ENCODE measurements around the gene DCAF5. TPM values are rescaled to one million over a fixed set of nuclear protein-coding genes. Genes with fewer than 3 reads are reported as not detected.
A peak's percentile ranks its signal among the peaks of the same experiment; 100 is the strongest.

Gene DCAF5
- total and polyA plus RNA-seq, 2 of the 13 experiments (the other 11 are each of a cell fraction or from before 2014, with no cell fraction given) = 13.4 to 31.6 TPM

DNA sequence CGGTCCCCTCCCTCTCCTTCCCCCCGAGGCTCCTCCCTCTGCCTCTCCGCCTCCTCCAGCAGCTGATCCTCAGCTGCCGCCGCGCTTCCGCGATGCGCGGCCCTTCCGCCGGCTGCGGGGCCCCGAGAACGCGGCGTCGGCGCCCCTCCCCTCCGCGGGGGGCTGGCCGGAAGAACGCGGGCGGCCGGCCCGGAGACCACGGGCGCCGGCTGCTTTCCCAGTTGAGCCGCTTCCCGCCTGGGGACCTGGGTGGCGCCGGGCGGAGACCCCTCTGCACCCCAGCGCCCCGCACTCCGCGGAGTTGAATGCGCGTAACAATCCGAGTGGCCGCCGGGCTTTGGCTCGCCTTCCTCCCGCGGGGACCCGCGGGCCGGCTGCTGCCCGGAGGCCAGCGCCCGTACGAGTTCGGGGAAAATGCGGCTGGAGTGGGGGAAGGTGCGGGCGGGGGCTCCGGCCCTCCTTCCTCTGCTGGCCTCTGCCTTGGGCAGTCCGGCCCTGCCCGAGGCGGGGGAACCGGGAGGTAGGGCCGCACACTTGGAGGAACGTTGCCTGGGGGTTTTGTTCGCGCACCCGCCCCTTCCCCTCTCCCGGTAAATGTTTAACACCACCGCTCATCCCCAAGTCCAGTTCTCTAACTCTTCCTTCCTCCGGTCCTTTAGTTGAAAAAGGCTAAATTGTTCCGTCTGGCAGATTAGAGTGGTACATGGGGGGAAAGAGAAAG, 393 bp upstream of the DCAF5 start (continued):
- TF ChIP-seq, protein P1, sequence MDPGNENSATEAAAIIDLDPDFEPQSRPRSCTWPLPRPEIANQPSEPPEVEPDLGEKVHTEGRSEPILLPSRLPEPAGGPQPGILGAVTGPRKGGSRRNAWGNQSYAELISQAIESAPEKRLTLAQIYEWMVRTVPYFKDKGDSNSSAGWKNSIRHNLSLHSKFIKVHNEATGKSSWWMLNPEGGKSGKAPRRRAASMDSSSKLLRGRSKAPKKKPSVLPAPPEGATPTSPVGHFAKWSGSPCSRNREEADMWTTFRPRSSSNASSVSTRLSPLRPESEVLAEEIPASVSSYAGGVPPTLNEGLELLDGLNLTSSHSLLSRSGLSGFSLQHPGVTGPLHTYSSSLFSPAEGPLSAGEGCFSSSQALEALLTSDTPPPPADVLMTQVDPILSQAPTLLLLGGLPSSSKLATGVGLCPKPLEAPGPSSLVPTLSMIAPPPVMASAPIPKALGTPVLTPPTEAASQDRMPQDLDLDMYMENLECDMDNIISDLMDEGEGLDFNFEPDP (CRISPR knock-in tag; conservative IDR thresholded peaks at IDR 0.05) = 0 out of 2 replicates have a peak, but pooled peaks have one; percentile 67
- no peak for TF ChIP-seq PCBP1 (IDR thresholded peaks at IDR 0.05; ENCODE audit: borderline replicate concordance, low read depth, low read length)
- no peak for TF ChIP-seq NONO (IDR thresholded peaks at IDR 0.05)
- TF ChIP-seq NONO (CRISPR knock-in tag; conservative IDR thresholded peaks at IDR 0.05) = no peak
- TF ChIP-seq ZNF549 (CRISPR knock-in tag; IDR thresholded peaks at IDR 0.05) = no peak
- no peak for TF ChIP-seq NR2F6 (IDR thresholded peaks at IDR 0.05)
- peak; percentile 41; the same call in 1 of the 2 replicates for TF ChIP-seq NR2F6 (CRISPR knock-in tag; IDR thresholded peaks at IDR 0.05)
- peak; percentile 75 for TF ChIP-seq ZNF564 (CRISPR knock-in tag; IDR thresholded peaks at IDR 0.05)
- no peak for TF ChIP-seq ZNF468 (CRISPR knock-in tag; IDR thresholded peaks at IDR 0.05)
- no peak for TF ChIP-seq GTF3A (CRISPR knock-in tag; conservative IDR thresholded peaks at IDR 0.05)
- peak; percentile 6 for TF ChIP-seq YY1 (IDR thresholded peaks at IDR 0.05; ENCODE audit: insufficient read depth, insufficient replicate concordance, low read depth, low read length)
- TF ChIP-seq AGO1 (IDR thresholded peaks at IDR 0.05; ENCODE audit: low read depth, low read length, poor library complexity, severe bottlenecking) = peak; percentile 83
- peak; percentile 34; the same call in 1 of the 2 replicates for TF ChIP-seq THAP11 (CRISPR knock-in tag; IDR thresholded peaks at IDR 0.05)
- TF ChIP-seq, protein P2, sequence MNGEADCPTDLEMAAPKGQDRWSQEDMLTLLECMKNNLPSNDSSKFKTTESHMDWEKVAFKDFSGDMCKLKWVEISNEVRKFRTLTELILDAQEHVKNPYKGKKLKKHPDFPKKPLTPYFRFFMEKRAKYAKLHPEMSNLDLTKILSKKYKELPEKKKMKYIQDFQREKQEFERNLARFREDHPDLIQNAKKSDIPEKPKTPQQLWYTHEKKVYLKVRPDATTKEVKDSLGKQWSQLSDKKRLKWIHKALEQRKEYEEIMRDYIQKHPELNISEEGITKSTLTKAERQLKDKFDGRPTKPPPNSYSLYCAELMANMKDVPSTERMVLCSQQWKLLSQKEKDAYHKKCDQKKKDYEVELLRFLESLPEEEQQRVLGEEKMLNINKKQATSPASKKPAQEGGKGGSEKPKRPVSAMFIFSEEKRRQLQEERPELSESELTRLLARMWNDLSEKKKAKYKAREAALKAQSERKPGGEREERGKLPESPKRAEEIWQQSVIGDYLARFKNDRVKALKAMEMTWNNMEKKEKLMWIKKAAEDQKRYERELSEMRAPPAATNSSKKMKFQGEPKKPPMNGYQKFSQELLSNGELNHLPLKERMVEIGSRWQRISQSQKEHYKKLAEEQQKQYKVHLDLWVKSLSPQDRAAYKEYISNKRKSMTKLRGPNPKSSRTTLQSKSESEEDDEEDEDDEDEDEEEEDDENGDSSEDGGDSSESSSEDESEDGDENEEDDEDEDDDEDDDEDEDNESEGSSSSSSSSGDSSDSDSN (CRISPR knock-in tag; IDR thresholded peaks at IDR 0.05) = peak; percentile 79
- TF ChIP-seq, protein P3, sequence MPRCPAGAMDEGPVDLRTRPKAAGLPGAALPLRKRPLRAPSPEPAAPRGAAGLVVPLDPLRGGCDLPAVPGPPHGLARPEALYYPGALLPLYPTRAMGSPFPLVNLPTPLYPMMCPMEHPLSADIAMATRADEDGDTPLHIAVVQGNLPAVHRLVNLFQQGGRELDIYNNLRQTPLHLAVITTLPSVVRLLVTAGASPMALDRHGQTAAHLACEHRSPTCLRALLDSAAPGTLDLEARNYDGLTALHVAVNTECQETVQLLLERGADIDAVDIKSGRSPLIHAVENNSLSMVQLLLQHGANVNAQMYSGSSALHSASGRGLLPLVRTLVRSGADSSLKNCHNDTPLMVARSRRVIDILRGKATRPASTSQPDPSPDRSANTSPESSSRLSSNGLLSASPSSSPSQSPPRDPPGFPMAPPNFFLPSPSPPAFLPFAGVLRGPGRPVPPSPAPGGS (CRISPR knock-in tag; IDR thresholded peaks at IDR 0.05) = peak; percentile 67; the same call in 1 of the 2 replicates
- TF ChIP-seq, protein P4, sequence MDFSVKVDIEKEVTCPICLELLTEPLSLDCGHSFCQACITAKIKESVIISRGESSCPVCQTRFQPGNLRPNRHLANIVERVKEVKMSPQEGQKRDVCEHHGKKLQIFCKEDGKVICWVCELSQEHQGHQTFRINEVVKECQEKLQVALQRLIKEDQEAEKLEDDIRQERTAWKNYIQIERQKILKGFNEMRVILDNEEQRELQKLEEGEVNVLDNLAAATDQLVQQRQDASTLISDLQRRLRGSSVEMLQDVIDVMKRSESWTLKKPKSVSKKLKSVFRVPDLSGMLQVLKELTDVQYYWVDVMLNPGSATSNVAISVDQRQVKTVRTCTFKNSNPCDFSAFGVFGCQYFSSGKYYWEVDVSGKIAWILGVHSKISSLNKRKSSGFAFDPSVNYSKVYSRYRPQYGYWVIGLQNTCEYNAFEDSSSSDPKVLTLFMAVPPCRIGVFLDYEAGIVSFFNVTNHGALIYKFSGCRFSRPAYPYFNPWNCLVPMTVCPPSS (IDR thresholded peaks at IDR 0.05) = no peak
- no peak for TF ChIP-seq EZH2 (conservative IDR thresholded peaks at IDR 0.05; ENCODE audit: low read depth, low read length)
- TF ChIP-seq KLF6 (CRISPR knock-in tag; IDR thresholded peaks at IDR 0.05) = no peak
- TF ChIP-seq GABPB1 (CRISPR knock-in tag; IDR thresholded peaks at IDR 0.05) = peak; percentile 82
- no peak for TF ChIP-seq FOXK2 (IDR thresholded peaks at IDR 0.05)
- TF ChIP-seq PHF20 (CRISPR knock-in tag; IDR thresholded peaks at IDR 0.05) = peak; percentile 36
- peak; percentile 86; the same call in 1 of the 2 replicates for TF ChIP-seq MAZ (IDR thresholded peaks at IDR 0.05; ENCODE audit: borderline replicate concordance, low read depth, low read length)
- peak; percentile 88; the same call in 1 of the 2 replicates for TF ChIP-seq MAZ (CRISPR knock-in tag; IDR thresholded peaks at IDR 0.05; ENCODE audit: low read depth)
- TF ChIP-seq ZFX (CRISPR knock-in tag; IDR thresholded peaks at IDR 0.05; ENCODE audit: low read depth) = peak; percentile 71
- no peak; the same call in 1 of the 2 replicates for TF ChIP-seq RXRA (CRISPR knock-in tag; IDR thresholded peaks at IDR 0.05)

Data from HepG2 (cell line).